ENCODE data around the gene SIAE. TPM values are rescaled to one million over a fixed set of nuclear protein-coding genes. Genes with fewer than 3 reads are reported as not detected.

Gene SIAE
- total RNA-seq, 6 experiments from 2014 or later: 30.9 to 56.8 (median 35.6) TPM

GRCh38 chr11:124592627-124593026 is 80.9 kb downstream of the SIAE start:
- H3K27ac ChIP-seq: no peak overlapping the region
- DNase-seq: no peak
- TF ChIP-seq, protein P1, sequence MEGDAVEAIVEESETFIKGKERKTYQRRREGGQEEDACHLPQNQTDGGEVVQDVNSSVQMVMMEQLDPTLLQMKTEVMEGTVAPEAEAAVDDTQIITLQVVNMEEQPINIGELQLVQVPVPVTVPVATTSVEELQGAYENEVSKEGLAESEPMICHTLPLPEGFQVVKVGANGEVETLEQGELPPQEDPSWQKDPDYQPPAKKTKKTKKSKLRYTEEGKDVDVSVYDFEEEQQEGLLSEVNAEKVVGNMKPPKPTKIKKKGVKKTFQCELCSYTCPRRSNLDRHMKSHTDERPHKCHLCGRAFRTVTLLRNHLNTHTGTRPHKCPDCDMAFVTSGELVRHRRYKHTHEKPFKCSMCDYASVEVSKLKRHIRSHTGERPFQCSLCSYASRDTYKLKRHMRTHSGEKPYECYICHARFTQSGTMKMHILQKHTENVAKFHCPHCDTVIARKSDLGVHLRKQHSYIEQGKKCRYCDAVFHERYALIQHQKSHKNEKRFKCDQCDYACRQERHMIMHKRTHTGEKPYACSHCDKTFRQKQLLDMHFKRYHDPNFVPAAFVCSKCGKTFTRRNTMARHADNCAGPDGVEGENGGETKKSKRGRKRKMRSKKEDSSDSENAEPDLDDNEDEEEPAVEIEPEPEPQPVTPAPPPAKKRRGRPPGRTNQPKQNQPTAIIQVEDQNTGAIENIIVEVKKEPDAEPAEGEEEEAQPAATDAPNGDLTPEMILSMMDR (IDR thresholded peaks at IDR 0.05): no peak
- H3K4me1 ChIP-seq: no peaks in the 10 kb centered on the region
- no peak for ATAC-seq
- H3K27me3 ChIP-seq: peaks cover 0 to 4% of the 10 kb centered on the region in 2 donors
- no peak overlapping the region for H3K4me3 ChIP-seq
- intact Hi-C loops (cut with DNase I): loop anchor here in 1 of 2 donors (10.0 kb wide), 1 partner anchor 168 kb away; the partner anchor contains the start of gene OR8B4
- 65% methylated on average over 6 of the region's 6 CpGs for WGBS (ENCODE audit: insufficient coverage, low coverage, low lambda C conversion rate, missing lambda C conversion rate)
- H3K36me3 ChIP-seq: no peaks in the 10 kb centered on the region
- no peaks in the 10 kb centered on the region for H3K9me3 ChIP-seq

- Histone ChIP-seq H3K4me3 (no peak overlapping the region), H3K4me1 (no peaks in the 10 kb centered on the region), H3K9me3 (no peaks in the 10 kb centered on the region), H3K36me3 (no peaks in the 10 kb centered on the region), H3K27me3 (peaks cover 0 to 4% of the 10 kb centered on the region in 2 donors), H3K27ac (no peak overlapping the region)
- intact Hi-C loops (cut with DNase I): loop anchor here in 1 of 2 donors (10.0 kb wide), 1 partner anchor 167 kb away; the partner anchor contains the start of gene OR8B4
- ATAC-seq (no peak), DNase-seq (no peak)
- TF ChIP-seq POLR2A (IDR thresholded peaks at IDR 0.05): no peak
- TF ChIP-seq, protein P1 (IDR thresholded peaks at IDR 0.05): no peak
- 54% methylated on average over 2 of the region's 2 CpGs for WGBS (ENCODE audit: insufficient coverage, low coverage, low lambda C conversion rate, missing lambda C conversion rate)
These were observed 82.1 kb downstream of the SIAE start for GRCh38 chr11:124591430-124591829.

- ATAC-seq (peak; percentile 63 to 74 (median 70)), DNase-seq (peak; percentile 30 to 58 (median 51))
- TF ChIP-seq, protein P1 (IDR thresholded peaks at IDR 0.05): peak; percentile 39 to 68 (median 60)
- TF ChIP-seq POLR2A (IDR thresholded peaks at IDR 0.05): no peak
- no peak overlapping the region for H3K27ac ChIP-seq
- no peak overlapping the region for H3K4me3 ChIP-seq
- no peaks in the 10 kb centered on the region for H3K36me3 ChIP-seq
- H3K4me1 ChIP-seq: no peaks in the 10 kb centered on the region
- peaks cover 0 to 4% of the 10 kb centered on the region in 2 donors for H3K27me3 ChIP-seq
- no peaks in the 10 kb centered on the region for H3K9me3 ChIP-seq
- 12% methylated on average over 3 of the region's 3 CpGs for WGBS (ENCODE audit: insufficient coverage, low coverage, low lambda C conversion rate, missing lambda C conversion rate)
- intact Hi-C loops (cut with DNase I): loop anchor here in 1 of 2 donors (10.0 kb wide), 1 partner anchor 172 kb away; no protein-coding TSS in a partner anchor
These were observed 87.2 kb downstream of the SIAE start for GRCh38 chr11:124586238-124586860.

DNA sequence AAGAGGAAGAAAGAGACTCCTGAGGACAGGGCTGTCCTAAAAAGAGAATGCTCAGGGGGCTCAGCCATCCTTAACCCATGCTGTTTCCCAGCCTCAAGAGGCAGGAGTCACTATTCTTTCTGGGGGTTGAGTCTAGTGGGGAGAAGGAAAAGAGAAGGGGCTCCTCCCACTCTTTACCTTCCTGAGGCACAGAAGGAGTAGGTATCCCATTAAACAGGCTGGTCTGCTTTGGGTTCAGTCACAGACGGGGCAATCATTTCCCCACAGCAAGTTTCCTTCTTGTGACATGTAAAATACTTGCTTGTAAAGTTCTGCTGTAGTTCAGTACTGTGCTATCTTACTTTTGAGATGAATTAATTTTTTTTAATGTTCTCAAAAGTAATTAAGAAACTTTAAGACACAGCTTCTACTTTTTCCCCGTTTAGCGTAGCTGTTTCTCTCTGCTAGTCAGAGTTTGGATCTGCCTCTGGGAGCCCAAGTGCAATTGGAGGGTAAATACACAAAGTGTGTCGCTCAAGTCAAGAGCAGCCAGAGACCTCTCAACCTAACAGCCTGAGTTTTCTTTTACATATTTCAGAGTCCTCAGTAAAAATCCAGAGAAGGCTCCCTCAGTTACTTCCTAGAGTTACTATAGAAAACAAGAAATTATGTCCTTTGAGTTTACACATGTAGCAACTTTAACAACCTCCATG is 88.7 kb downstream of the SIAE start:
- Histone ChIP-seq H3K27me3 (peaks cover 0 to 4% of the 10 kb centered on the region in 2 donors), H3K27ac (no peak overlapping the region), H3K36me3 (no peaks in the 10 kb centered on the region), H3K9me3 (no peaks in the 10 kb centered on the region), H3K4me3 (no peak overlapping the region), H3K4me1 (no peaks in the 10 kb centered on the region)
- DNase-seq (no peak), ATAC-seq (no peak)
- TF ChIP-seq POLR2A (IDR thresholded peaks at IDR 0.05): no peak
- TF ChIP-seq, protein P1 (IDR thresholded peaks at IDR 0.05): no peak
- intact Hi-C loops (cut with DNase I): loop anchor here in 1 of 2 donors (10.0 kb wide), 1 partner anchor 170 kb away; no protein-coding TSS in a partner anchor
- WGBS (ENCODE audit: insufficient coverage, low coverage, low lambda C conversion rate, missing lambda C conversion rate): 51% methylated on average over 4 of the region's 4 CpGs
